ENCODE measurements around the gene POLR1H.

Gene POLR1H

GRCh38 chr6:30043744-30044143 is 17.3 kb upstream of the POLR1H start:
- Mint-ChIP-seq H3K4me3 (no peak overlapping the region), H3K4me1 (peaks cover 21% of the 10 kb centered on the region), H3K27me3 (no peaks in the 10 kb centered on the region), H3K36me3 (peaks cover 9% of the 10 kb centered on the region), H3K9me3 (no peaks in the 10 kb centered on the region), H3K27ac (no peak overlapping the region)

- H3K36me3 Mint-ChIP-seq: peaks cover 9% of the 10 kb centered on the region
- peaks cover 24% of the 10 kb centered on the region for H3K4me1 Mint-ChIP-seq
- no peak overlapping the region for H3K4me3 Mint-ChIP-seq
- H3K27ac Mint-ChIP-seq: no peak overlapping the region
- H3K27me3 Mint-ChIP-seq: no peaks in the 10 kb centered on the region
- no peaks in the 10 kb centered on the region for H3K9me3 Mint-ChIP-seq
Observed at GRCh38 chr6:30044630-30045029, 16.4 kb upstream of the POLR1H start.

GRCh38 chr6:30047220-30047619 is 13.8 kb upstream of the POLR1H start:
- peaks cover 24% of the 10 kb centered on the region for H3K4me1 Mint-ChIP-seq
- H3K9me3 Mint-ChIP-seq: no peaks in the 10 kb centered on the region
- peaks cover 9% of the 10 kb centered on the region for H3K36me3 Mint-ChIP-seq
- no peaks in the 10 kb centered on the region for H3K27me3 Mint-ChIP-seq
- no peak overlapping the region for H3K27ac Mint-ChIP-seq
- H3K4me3 Mint-ChIP-seq: no peak overlapping the region

- Mint-ChIP-seq H3K4me1 (peaks cover 8% of the 10 kb centered on the region), H3K9me3 (no peaks in the 10 kb centered on the region), H3K36me3 (peaks cover 14% of the 10 kb centered on the region), H3K4me3 (no peak overlapping the region), H3K27ac (no peak overlapping the region), H3K27me3 (no peaks in the 10 kb centered on the region)
Observed at GRCh38 chr6:30053682-30054081, 7.4 kb upstream of the POLR1H start.

- H3K27ac Mint-ChIP-seq: no peak overlapping the region
- no peaks in the 10 kb centered on the region for H3K9me3 Mint-ChIP-seq
- no peaks in the 10 kb centered on the region for H3K27me3 Mint-ChIP-seq
- no peak overlapping the region for H3K4me3 Mint-ChIP-seq
- H3K4me1 Mint-ChIP-seq: peaks cover 18% of the 10 kb centered on the region
- H3K36me3 Mint-ChIP-seq: peaks cover 14% of the 10 kb centered on the region
Observed at GRCh38 chr6:30055513-30055912, 5.6 kb upstream of the POLR1H start.

- no peaks in the 10 kb centered on the region for H3K9me3 Mint-ChIP-seq
- peaks cover 21% of the 10 kb centered on the region for H3K36me3 Mint-ChIP-seq
- peaks cover 41% of the 10 kb centered on the region for H3K4me1 Mint-ChIP-seq
- peak overlapping the region; percentile 98 for H3K4me3 Mint-ChIP-seq
- H3K27ac Mint-ChIP-seq: peak overlapping the region; percentile 97
- no peaks in the 10 kb centered on the region for H3K27me3 Mint-ChIP-seq
Observed at GRCh38 chr6:30060606-30061091, 416 bp upstream of the POLR1H start.

- peak overlapping the region; percentile 98 for H3K4me3 Mint-ChIP-seq
- peaks cover 20% of the 10 kb centered on the region for H3K36me3 Mint-ChIP-seq
- H3K27ac Mint-ChIP-seq: peak overlapping the region; percentile 97
- no peaks in the 10 kb centered on the region for H3K27me3 Mint-ChIP-seq
- H3K4me1 Mint-ChIP-seq: peaks cover 49% of the 10 kb centered on the region
- H3K9me3 Mint-ChIP-seq: no peaks in the 10 kb centered on the region
Observed at GRCh38 chr6:30061858-30062458, 893 bp downstream of the POLR1H start.

GRCh38 chr6:30062471-30063178 is 1.6 kb downstream of the POLR1H start:
- no peaks in the 10 kb centered on the region for H3K27me3 Mint-ChIP-seq
- H3K4me3 Mint-ChIP-seq: peak overlapping the region; percentile 98

GRCh38 chr6:30063315-30063714 is 2.2 kb downstream of the POLR1H start:
- Mint-ChIP-seq H3K9me3 (no peaks in the 10 kb centered on the region), H3K27me3 (no peaks in the 10 kb centered on the region), H3K27ac (peak overlapping the region; percentile 55), H3K36me3 (peaks cover 22% of the 10 kb centered on the region), H3K4me1 (peaks cover 55% of the 10 kb centered on the region), H3K4me3 (peak overlapping the region; percentile 83)

More at GRCh38 chr6:30062471-30063178, 1.6 kb downstream of the POLR1H start:
- H3K27ac Mint-ChIP-seq: peak overlapping the region; percentile 74
- no peaks in the 10 kb centered on the region for H3K9me3 Mint-ChIP-seq
- H3K36me3 Mint-ChIP-seq: peaks cover 17% of the 10 kb centered on the region
- peaks cover 48% of the 10 kb centered on the region for H3K4me1 Mint-ChIP-seq

- H3K36me3 Mint-ChIP-seq: peaks cover 40% of the 10 kb centered on the region
- peaks cover 10% of the 10 kb centered on the region for H3K27me3 Mint-ChIP-seq
- H3K9me3 Mint-ChIP-seq: no peaks in the 10 kb centered on the region
- H3K27ac Mint-ChIP-seq: peak overlapping the region; percentile 98
- peaks cover 64% of the 10 kb centered on the region for H3K4me1 Mint-ChIP-seq
- H3K4me3 Mint-ChIP-seq: peak overlapping the region; percentile 94
Observed at GRCh38 chr6:30066082-30066481, 5.0 kb downstream of the POLR1H start.

- peak within 1 kb of the TSS; percentile 98 for H3K27ac Mint-ChIP-seq
- peaks cover 66% of the 10 kb centered on the region for H3K4me1 Mint-ChIP-seq
- H3K36me3 Mint-ChIP-seq: peaks cover 39% of the 10 kb centered on the region
Observed at GRCh38 chr6:30066577-30067459, 5.8 kb downstream of the POLR1H start, which contains the start of gene PPP1R11. Gene PPP1R11 (plus strand): TSS chr6:30067198. CDS start chr6:30067411, 213 bp downstream.

GRCh38 chr6:30067460-30068139 is 6.5 kb downstream of the POLR1H start:
- H3K4me3 Mint-ChIP-seq: peak overlapping the region; percentile 94
- peaks cover 41% of the 10 kb centered on the region for H3K36me3 Mint-ChIP-seq
- H3K9me3 Mint-ChIP-seq: no peaks in the 10 kb centered on the region
- peak overlapping the region; percentile 98 for H3K27ac Mint-ChIP-seq
- H3K4me1 Mint-ChIP-seq: peaks cover 70% of the 10 kb centered on the region
- peaks cover 21% of the 10 kb centered on the region for H3K27me3 Mint-ChIP-seq

More at GRCh38 chr6:30066577-30067459, 5.8 kb downstream of the POLR1H start, which contains the start of gene PPP1R11:
- peaks cover 14% of the 10 kb centered on the region for H3K27me3 Mint-ChIP-seq
- peak within 1 kb of the TSS; percentile 94 for H3K4me3 Mint-ChIP-seq
- no peaks in the 10 kb centered on the region for H3K9me3 Mint-ChIP-seq

GRCh38 chr6:30071081-30071818 is 10.2 kb downstream of the POLR1H start:
- Mint-ChIP-seq H3K27ac (no peak overlapping the region), H3K4me3 (peak overlapping the region; percentile 61), H3K27me3 (peaks cover 42% of the 10 kb centered on the region), H3K36me3 (peaks cover 34% of the 10 kb centered on the region), H3K9me3 (no peaks in the 10 kb centered on the region), H3K4me1 (peaks cover 70% of the 10 kb centered on the region)

GRCh38 chr6:30071858-30072257 is 10.8 kb downstream of the POLR1H start:
- Mint-ChIP-seq H3K27me3 (peaks cover 42% of the 10 kb centered on the region), H3K36me3 (peaks cover 34% of the 10 kb centered on the region), H3K4me1 (peaks cover 74% of the 10 kb centered on the region)

More at GRCh38 chr6:30071858-30072257, 10.8 kb downstream of the POLR1H start:
- H3K27ac Mint-ChIP-seq: no peak overlapping the region
- no peaks in the 10 kb centered on the region for H3K9me3 Mint-ChIP-seq
- no peak overlapping the region for H3K4me3 Mint-ChIP-seq
